ENCODE measurements around the gene PHLDA2. TPM values are rescaled to one million over a fixed set of nuclear protein-coding genes. Genes with fewer than 3 reads are reported as not detected.

Gene PHLDA2, protein sequence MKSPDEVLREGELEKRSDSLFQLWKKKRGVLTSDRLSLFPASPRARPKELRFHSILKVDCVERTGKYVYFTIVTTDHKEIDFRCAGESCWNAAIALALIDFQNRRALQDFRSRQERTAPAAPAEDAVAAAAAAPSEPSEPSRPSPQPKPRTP
- total RNA-seq (2022) (111 and 142 TPM in 2 replicates), Bru-seq, nascent RNA (percentile 78 among the genes with signal in this experiment), BruChase-seq, experiment 1, labeled RNA remaining after a 6-hour chase (percentile 97 among the genes with signal in this experiment), BruChase-seq, experiment 2, labeled RNA remaining after a 2-hour chase (percentile 93 among the genes with signal in this experiment)
- long read RNA-seq, transcript PHLDA2-201 (2 exons, 955 nt): major isoform, 542 of 568 reads
- long read RNA-seq, partial matches to known transcripts: 25 of 568 reads
- long read RNA-seq, other reads (novel, unspliced or antisense): 1 of 568 reads

- TSS peak; percentile 97 for BruUV-seq (replicated peaks)
- DNase-seq: peak; percentile 81
- Mint-ChIP-seq H3K36me3 (ENCODE audit: insufficient read depth, unreplicated experiment) (peaks cover 80% of the 10 kb centered on the region), H3K27ac (ENCODE audit: unreplicated experiment) (peak within 1 kb of the TSS; percentile 98), H3K9me3 (ENCODE audit: low read depth, unreplicated experiment) (no peaks in the 10 kb centered on the region), H3K27me3 (ENCODE audit: unreplicated experiment) (no peaks in the 10 kb centered on the region), H3K4me1 (ENCODE audit: low read depth, unreplicated experiment) (peaks cover 34% of the 10 kb centered on the region), H3K4me3 (ENCODE audit: low read depth, unreplicated experiment) (peak within 1 kb of the TSS; percentile 94)
- intact Hi-C loops (cut with micrococcal nuclease; ENCODE audit: unreplicated experiment): no loop called here
- CTCF ChIA-PET: interaction anchor here (0.6 to 2.9 kb wide), 8 partner anchors 16 to 397 kb away, joined by 3 to 40 read pairs (median 9); a partner anchor contains a TSS
- TF ChIP-seq, protein P1, sequence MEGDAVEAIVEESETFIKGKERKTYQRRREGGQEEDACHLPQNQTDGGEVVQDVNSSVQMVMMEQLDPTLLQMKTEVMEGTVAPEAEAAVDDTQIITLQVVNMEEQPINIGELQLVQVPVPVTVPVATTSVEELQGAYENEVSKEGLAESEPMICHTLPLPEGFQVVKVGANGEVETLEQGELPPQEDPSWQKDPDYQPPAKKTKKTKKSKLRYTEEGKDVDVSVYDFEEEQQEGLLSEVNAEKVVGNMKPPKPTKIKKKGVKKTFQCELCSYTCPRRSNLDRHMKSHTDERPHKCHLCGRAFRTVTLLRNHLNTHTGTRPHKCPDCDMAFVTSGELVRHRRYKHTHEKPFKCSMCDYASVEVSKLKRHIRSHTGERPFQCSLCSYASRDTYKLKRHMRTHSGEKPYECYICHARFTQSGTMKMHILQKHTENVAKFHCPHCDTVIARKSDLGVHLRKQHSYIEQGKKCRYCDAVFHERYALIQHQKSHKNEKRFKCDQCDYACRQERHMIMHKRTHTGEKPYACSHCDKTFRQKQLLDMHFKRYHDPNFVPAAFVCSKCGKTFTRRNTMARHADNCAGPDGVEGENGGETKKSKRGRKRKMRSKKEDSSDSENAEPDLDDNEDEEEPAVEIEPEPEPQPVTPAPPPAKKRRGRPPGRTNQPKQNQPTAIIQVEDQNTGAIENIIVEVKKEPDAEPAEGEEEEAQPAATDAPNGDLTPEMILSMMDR (IDR thresholded peaks at IDR 0.05; ENCODE audit: unreplicated experiment): no peak
These were observed at the start of gene PHLDA2 for GRCh38 chr11:2928605-2929530. Gene PHLDA2, minus strand, starts transcription at chr11:2929420. Its CDS starts 56 bp downstream, at chr11:2929364.

- no TSS peak for BruUV-seq (replicated peaks)
- H3K4me1 Mint-ChIP-seq (ENCODE audit: low read depth, unreplicated experiment): peaks cover 7% of the 10 kb centered on the region
- no peak overlapping the region for H3K4me3 Mint-ChIP-seq (ENCODE audit: low read depth, unreplicated experiment)
- intact Hi-C loops (cut with micrococcal nuclease; ENCODE audit: unreplicated experiment): no loop called here
- no peaks in the 10 kb centered on the region for H3K27me3 Mint-ChIP-seq (ENCODE audit: unreplicated experiment)
- no peak for DNase-seq
- TF ChIP-seq, protein P1 (IDR thresholded peaks at IDR 0.05; ENCODE audit: unreplicated experiment): no peak
- no peak overlapping the region for H3K27ac Mint-ChIP-seq (ENCODE audit: unreplicated experiment)
- CTCF ChIA-PET: no interaction called here
- H3K9me3 Mint-ChIP-seq (ENCODE audit: low read depth, unreplicated experiment): no peaks in the 10 kb centered on the region
- H3K36me3 Mint-ChIP-seq (ENCODE audit: insufficient read depth, unreplicated experiment): peaks cover 51% of the 10 kb centered on the region
These were observed 47.9 kb upstream of the PHLDA2 start for GRCh38 chr11:2977113-2977512.

DNA sequence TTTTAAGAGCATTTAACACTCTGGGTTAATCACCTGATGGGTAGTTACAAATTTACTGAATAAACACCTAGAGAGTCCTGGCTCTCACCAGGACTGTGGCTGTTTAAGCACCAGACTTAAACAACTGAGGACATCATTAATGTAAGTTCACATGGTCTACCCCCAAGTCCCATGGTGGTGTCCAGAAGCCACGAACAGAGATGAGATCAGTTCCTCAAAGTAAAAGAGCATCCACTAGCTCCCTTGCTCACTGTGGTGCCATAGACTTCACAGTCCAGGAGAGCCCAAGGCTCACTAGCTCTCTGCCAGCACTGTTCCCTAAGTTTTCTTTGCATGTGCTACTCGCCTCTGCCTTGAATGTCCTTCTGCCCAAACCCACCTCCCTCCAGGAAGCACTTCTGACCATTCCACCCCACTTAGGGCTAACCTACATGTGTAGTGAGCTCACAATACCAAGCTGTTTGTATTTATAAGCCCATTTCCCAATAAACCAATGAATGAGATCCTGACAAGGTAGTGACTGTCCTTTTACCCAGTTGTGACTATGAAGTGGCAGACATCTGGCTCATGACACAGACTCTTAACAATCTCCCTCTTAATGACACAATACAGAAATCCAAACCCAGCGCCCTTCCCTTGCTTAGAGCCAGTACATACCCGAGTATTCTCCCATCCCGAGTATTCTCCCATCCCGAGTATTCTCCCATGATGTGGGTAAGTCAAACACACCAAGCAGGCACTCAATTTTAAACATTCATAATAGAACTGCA, 47.3 kb upstream of the PHLDA2 start:
- Mint-ChIP-seq H3K4me1 (ENCODE audit: low read depth, unreplicated experiment) (peaks cover 1% of the 10 kb centered on the region), H3K4me3 (ENCODE audit: low read depth, unreplicated experiment) (no peak overlapping the region), H3K36me3 (ENCODE audit: insufficient read depth, unreplicated experiment) (peaks cover 46% of the 10 kb centered on the region), H3K9me3 (ENCODE audit: low read depth, unreplicated experiment) (no peaks in the 10 kb centered on the region), H3K27ac (ENCODE audit: unreplicated experiment) (no peak overlapping the region), H3K27me3 (ENCODE audit: unreplicated experiment) (no peaks in the 10 kb centered on the region)
- no TSS peak for BruUV-seq (replicated peaks)
- intact Hi-C loops (cut with micrococcal nuclease; ENCODE audit: unreplicated experiment): no loop called here
- no peak for DNase-seq
- TF ChIP-seq, protein P1 (IDR thresholded peaks at IDR 0.05; ENCODE audit: unreplicated experiment): no peak
- CTCF ChIA-PET: interaction anchor here (1.3 to 1.6 kb wide), 2 partner anchors 16 to 115 kb away, joined by 4 read pairs; partner anchors contain the start of gene NAP1L4

- Mint-ChIP-seq H3K4me1 (ENCODE audit: low read depth, unreplicated experiment) (no peaks in the 10 kb centered on the region), H3K9me3 (ENCODE audit: low read depth, unreplicated experiment) (no peaks in the 10 kb centered on the region), H3K4me3 (ENCODE audit: low read depth, unreplicated experiment) (no peak overlapping the region), H3K27ac (ENCODE audit: unreplicated experiment) (no peak overlapping the region), H3K36me3 (ENCODE audit: insufficient read depth, unreplicated experiment) (peaks cover 48% of the 10 kb centered on the region), H3K27me3 (ENCODE audit: unreplicated experiment) (no peaks in the 10 kb centered on the region)
- BruUV-seq (replicated peaks): no TSS peak
- DNase-seq: peak; percentile 19
- intact Hi-C loops (cut with micrococcal nuclease; ENCODE audit: unreplicated experiment): no loop called here
- CTCF ChIA-PET: interaction anchor here (1.0 to 1.6 kb wide), 3 partner anchors 17 to 116 kb away, joined by 3 to 4 read pairs (median 4); partner anchors contain the start of gene NAP1L4
- TF ChIP-seq, protein P1 (IDR thresholded peaks at IDR 0.05; ENCODE audit: unreplicated experiment): peak; percentile 29
These were observed 46.4 kb upstream of the PHLDA2 start for GRCh38 chr11:2975594-2975993.
